ENCODE measurements around the gene RSU1.

Gene RSU1

GRCh38 chr10:16822027-16822426, 4.8 kb upstream of the RSU1 start:
- DNase-seq (ENCODE audit: low read depth), result no peak

DNA sequence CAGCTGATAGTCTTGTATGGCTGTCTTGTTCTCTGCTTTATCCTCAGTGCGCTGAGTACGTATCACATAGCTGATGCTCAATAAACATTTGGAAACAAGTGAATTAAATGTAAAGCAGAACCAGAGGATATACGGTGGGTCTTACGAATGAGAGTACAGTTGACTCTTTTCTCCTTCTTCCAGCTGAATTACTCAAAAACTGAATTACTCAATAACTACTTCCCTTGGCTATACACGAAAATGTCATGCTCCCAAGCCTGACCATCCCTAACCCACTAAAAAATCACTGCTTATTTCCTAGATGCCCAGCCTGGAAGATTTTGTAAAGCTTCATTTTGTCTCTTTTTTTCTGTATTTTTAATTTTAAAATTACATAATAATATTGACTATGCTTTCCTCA, 3.2 kb upstream of the RSU1 start:
- no peak for DNase-seq (ENCODE audit: low read depth)

DNA sequence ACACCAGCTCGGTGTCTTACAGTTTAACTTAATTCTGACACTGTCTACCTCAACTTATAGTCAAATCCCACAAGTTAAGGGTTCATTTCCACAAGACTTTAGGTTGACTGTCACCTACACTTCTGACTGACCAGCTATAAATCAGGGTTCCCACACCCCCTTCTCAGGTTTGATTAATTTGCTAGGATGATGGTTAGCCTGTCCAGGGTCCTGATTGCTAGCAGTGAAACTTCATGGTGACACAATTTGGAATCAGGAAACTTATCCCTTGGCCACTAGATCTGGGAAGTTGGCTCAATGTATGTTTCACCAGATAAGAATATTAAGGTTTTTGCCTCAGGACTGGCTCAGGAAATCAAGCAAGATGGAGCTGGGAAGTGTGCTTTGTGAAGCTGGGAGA, 2.8 kb upstream of the RSU1 start:
- DNase-seq (ENCODE audit: low read depth), result no peak

GRCh38 chr10:16819436-16819835, 2.2 kb upstream of the RSU1 start:
- no peak for DNase-seq (ENCODE audit: low read depth)

DNA sequence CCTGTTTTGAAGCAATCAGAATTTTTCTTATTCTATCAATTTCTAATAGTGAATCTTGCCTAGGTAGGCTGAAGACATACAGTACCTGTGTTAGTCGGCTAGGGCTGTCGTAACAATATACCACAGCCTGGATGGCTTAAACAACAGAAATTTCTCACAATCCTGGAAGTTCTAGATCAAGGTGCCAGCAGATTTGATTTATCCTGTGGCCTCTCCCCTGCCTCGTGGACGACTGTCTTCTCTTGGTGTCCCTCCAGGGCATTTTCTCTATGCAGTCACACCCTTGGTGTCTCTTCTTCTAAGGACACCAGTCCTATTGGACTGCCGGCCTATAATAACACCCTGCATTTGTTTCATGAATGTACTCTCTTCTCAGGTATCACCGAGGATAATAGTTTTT, 1.8 kb upstream of the RSU1 start:
- DNase-seq (ENCODE audit: low read depth), result no peak

DNA sequence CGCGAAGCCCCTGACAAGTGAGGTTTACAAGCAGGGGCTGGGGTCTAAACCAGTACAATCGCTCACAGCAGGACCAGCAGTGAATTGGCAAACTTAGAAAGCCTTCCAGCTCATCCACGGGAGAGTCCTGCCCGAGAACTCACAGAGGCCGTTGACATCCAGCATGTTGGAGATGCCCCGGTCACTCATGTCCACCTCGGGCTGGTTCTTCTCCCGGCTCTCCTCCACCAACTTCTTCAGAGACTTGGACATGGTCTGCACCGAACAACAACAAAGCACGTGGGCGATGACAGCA, 447 bp downstream of the RSU1 start:
- no peak for DNase-seq (ENCODE audit: low read depth)

- DNase-seq (ENCODE audit: low read depth), result no peak
Measured at GRCh38 chr10:16816171-16816570, 1.1 kb downstream of the RSU1 start.

DNA sequence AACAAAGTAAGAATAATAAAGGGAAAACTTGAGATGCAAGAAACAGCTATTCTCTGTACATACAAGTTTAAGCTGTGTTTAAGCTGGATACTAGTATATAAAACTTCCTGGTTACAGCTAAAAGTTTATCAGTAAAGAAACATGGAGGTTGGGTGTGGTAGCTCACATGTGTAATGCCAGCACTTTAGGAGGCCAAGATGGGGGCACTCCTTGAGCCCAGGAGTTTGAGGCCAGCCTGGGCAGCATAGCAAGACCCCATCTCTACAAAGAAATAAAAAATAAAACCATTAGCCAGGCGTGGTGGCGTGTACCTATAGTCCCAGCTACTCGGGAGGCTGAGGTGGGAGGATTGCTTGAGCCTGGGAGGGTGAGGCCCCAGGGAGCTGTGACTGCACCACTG, 3.2 kb downstream of the RSU1 start:
- no peak for DNase-seq (ENCODE audit: low read depth)

GRCh38 chr10:16812676-16813075, 4.5 kb downstream of the RSU1 start:
- no peak for DNase-seq (ENCODE audit: low read depth)

- no peak for DNase-seq (ENCODE audit: low read depth)
Measured at GRCh38 chr10:16811765-16812164, 5.5 kb downstream of the RSU1 start.

DNA sequence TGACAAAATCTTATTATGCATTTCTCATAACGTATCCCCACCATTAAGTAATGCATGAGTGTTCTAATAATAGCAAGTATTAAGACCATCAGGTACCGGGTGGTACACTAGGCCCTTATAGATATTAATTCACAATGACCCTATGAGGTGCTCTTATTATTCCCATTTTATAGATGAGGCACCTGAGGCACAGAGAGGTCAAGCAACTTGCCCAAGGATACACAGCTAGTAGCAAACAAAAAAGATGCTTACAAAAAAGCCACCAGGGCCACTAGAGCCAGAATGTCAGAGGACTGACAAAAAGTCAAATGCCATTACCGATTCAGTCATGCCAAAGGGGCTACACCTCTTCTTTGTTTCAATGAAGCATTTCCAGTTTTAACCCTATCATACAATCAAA, 5.9 kb downstream of the RSU1 start:
- DNase-seq (ENCODE audit: low read depth), result no peak

DNA sequence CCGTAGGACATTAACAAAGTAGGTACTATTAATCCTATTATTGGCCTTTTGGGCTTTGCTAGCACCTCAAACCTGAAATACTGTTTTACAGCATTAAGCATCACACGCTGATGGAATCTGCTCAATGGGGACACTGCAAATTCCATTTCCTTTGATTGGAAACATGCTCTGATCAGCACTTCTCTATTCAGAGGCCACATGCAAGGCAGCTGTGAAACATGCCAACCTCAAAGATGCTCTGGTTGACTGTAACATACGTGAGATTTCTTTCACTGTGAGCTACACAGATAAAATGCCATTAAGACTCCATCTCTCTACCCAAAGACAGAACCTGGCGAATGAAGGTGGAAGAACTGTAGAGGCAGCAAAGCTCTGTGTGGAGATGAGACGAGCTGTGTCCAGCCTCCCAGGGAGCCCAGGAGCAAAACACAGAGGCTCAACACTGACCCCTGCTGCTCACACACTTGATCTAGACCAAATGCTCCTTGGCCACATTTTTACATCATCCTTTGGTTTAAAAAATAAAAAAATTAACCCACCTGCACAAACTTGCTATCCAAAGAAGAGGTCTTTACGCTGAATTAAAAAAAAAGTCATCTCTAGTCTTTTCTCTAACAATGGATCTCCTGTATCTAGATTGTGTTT, 8.0 kb downstream of the RSU1 start:
- DNase-seq (ENCODE audit: low read depth), result no peak

- no peak for DNase-seq (ENCODE audit: low read depth)
Measured at GRCh38 chr10:16804123-16804522, 13.1 kb downstream of the RSU1 start.

GRCh38 chr10:16803464-16803863, 13.8 kb downstream of the RSU1 start:
- DNase-seq (ENCODE audit: low read depth), result no peak

GRCh38 chr10:16799621-16800020, 17.6 kb downstream of the RSU1 start:
- DNase-seq (ENCODE audit: low read depth), result no peak

GRCh38 chr10:16798571-16798970, 18.7 kb downstream of the RSU1 start:
- no peak for DNase-seq (ENCODE audit: low read depth)

GRCh38 chr10:16795410-16796073, 21.7 kb downstream of the RSU1 start:
- DNase-seq (ENCODE audit: low read depth), result no peak

GRCh38 chr10:16794005-16794404, 23.2 kb downstream of the RSU1 start:
- DNase-seq (ENCODE audit: low read depth), result no peak

DNA sequence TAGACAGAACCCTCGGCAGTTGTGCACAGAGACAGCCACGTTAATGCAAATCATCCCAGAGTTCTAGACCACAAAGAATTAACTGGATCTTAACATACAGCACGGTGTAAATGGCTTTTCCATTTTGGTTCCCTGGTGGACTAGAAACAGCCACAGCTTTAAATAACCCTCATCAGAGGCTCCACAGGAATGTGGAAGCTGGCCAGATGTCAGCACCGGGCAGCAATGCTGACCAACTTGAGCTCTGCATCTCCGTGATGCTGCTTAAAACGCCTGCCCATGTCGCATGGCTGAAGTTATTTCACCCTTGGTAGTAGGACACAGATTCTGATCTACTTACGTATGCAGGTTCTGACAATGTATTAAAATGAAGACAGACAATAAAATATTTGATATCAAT, 24.5 kb downstream of the RSU1 start:
- peak; percentile 30 for DNase-seq (ENCODE audit: low read depth)

DNA sequence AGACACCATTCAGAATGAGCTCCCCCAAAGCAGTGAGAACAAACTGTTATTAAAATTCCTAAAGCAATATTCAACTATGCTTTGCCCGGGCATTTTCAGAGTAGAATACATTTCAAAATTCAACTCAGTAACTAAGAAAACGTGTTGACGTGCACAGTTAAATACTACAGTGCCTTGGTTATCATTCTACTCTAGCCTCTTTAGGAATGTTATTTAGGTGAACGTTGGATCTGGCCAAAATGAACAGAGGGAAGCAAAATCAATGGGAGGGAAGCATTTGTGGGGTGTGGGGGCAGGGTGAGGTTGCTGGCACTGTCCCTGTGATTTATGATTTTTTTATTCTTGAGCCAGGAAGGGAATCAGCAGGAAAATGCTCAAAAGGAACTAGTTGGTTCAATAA, 27.5 kb downstream of the RSU1 start:
- DNase-seq (ENCODE audit: low read depth), result no peak

DNA sequence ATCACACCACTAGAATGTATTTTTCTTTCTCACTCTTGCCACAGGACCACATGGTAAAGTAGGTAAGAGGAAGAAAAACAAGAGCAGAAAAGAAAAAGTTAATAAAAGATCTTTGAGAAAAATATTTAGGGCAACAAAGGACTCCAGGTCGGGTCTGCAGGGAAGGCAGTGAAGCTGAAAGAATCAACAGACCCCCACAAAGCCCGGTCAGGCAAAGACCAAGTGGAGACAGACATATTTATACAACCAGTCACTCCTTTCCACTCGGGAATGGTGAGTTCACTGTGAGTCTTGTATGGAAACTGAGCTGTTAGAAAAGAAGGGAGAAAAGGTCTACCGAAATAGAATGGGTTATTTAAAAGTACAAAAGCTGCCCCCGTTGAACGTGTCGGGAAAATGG, 28.0 kb downstream of the RSU1 start:
- DNase-seq (ENCODE audit: low read depth), result no peak

- DNase-seq (ENCODE audit: low read depth), result no peak
Measured at GRCh38 chr10:16788778-16789177, 28.4 kb downstream of the RSU1 start.

DNA sequence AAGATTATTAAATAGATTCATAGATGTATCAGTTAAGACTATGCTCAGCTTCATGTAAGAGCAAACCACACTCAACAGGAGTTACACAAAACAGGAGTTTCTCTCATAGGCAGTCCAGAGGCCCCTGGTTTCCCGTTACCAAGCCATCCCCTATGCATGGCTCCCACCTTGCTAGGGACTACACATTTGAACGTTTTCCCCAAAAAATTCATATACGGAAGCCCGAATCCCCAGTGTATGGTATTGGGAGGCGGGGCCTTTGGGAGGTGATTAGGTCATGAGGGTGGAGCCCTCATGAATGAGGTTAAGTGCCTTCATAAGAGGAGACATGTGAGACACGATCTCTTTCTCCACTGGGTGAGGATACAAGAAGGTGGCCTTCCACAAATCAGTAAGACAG, 29.1 kb downstream of the RSU1 start:
- no peak for DNase-seq (ENCODE audit: low read depth)

- no peak for DNase-seq (ENCODE audit: low read depth)
Measured at GRCh38 chr10:16787361-16787791, 29.8 kb downstream of the RSU1 start.
